ENCODE measurements around the gene LHX4. TPM values are rescaled to one million over a fixed set of nuclear protein-coding genes. Genes with fewer than 3 reads are reported as not detected.

Gene LHX4
- total and polyA plus RNA-seq, 9 of the 15 experiments (the other 6 are each of a cell fraction or from before 2014, with no cell fraction given) = 0.01 to 0.11 (median 0.07) TPM; not detected in 5

DNA sequence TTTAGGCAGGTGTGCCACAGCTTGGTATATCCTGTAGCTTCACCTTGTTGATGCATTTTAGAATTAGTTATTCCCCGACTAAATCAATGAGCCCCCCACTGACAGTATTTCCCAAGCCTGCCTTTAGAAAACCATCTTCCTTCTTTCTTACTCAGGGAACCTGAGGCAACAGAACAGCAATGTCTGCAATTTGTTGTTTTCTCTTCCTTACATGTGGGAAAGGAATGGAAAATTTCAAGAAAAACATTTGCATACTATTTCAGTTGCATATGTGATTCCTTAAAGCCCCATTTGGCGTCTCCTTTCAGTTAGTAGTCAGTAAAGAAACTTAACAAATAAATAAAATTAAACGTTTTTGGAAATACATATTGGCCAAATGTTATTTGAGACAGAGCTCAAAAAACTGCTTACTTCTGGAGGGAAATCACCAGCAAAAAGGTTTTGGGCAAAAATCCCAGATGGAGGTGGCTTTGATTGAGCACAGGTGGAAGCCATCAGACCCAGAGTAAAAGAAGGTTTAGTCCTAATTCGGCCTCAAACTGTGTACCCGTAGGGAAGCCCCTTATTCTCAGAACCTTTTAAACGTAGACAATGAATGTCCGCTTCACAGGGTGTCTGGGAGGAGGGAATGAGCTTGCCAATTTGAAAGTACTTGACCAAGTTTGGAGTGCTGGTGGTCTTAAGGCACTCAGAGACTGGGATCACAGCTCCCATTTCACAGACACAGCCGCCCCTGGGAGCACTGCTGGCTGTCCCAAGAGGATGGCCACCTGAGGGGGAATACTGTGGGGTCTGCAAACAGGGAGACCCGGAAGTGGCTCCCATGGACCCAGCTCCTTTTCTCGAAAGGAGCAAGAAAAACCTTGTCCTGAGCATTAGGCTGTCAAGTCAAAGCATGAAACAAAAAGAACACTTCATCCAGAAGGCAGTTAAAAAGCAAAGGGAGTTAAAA lies 9.4 kb downstream of the LHX4 start:
- no TSS peak for BruUV-seq (replicated peaks)
- no peak overlapping the region for H2AFZ ChIP-seq (ENCODE audit: low read depth, low read length)
- ChIA-PET POLR2A (interaction anchor here (0.7 to 1.3 kb wide), 3 partner anchors 8 to 17 kb away, joined by 3 to 5 read pairs (median 3); no protein-coding TSS in a partner anchor), CTCF (ENCODE audit: low intra/inter-chr PET ratio) (no interaction called here)
- H3K9ac ChIP-seq (ENCODE audit: insufficient read depth in 1 of 2, low read depth in 2 of 2, low read length in 2 of 2) = no peak overlapping the region
- 4% methylated on average over 10 of the region's 10 CpGs for WGBS (ENCODE audit: insufficient coverage, low coverage, missing lambda C conversion rate)
- ATAC-seq = no peak
- no peaks in the 10 kb centered on the region for H3K9me3 ChIP-seq (replicated peaks; ENCODE audit: control insufficient read depth, insufficient read depth, low read depth, low read length)
- no peaks in the 10 kb centered on the region for H3K79me2 ChIP-seq (ENCODE audit: control insufficient read depth, insufficient read depth, low read length)
- no peak for DNase-seq (ENCODE audit: extremely low read depth in 1 of 4, low spot score in 3 of 4)
- in situ Hi-C loops (cut with MboI) = no loop called here
- H3K4me2 ChIP-seq (ENCODE audit: insufficient read depth, low read length) = no peak overlapping the region
- H3K4me1 ChIP-seq (replicated peaks in 1 of 2; ENCODE audit: control insufficient read depth in 2 of 2, insufficient read depth in 2 of 2, low read length in 2 of 2) = peaks cover 0 to 13% of the 10 kb centered on the region in 2 experiments; a peak in 1 of 5 replicates
- H3K27ac ChIP-seq (ENCODE audit: extremely low read depth, low read depth, low read length) = no peak overlapping the region
- no peak overlapping the region for H3K4me3 ChIP-seq
- no peak for FAIRE-seq
- intact Hi-C loops (cut with micrococcal nuclease) = loop anchor here (5.0 kb wide), 1 partner anchor 532 kb away; no protein-coding TSS in a partner anchor
- no peaks in the 10 kb centered on the region for H3K36me3 ChIP-seq (ENCODE audit: control insufficient read depth, insufficient read depth, low read length)
- no peaks in the 10 kb centered on the region for H4K20me1 ChIP-seq (replicated peaks; ENCODE audit: control insufficient read depth, insufficient read depth, low read length)
- H3K27me3 ChIP-seq (ENCODE audit: control insufficient read depth in 2 of 2, insufficient read depth in 2 of 2, low read length in 2 of 2) = peaks cover 53 to 56% of the 10 kb centered on the region in 2 experiments
- no peaks in the 10 kb centered on the region for H3K9me1 ChIP-seq (ENCODE audit: control insufficient read depth, insufficient read depth, low read length)
- TF ChIP-seq CBX8 (IDR thresholded peaks at IDR 0.05; ENCODE audit: borderline replicate concordance, extremely low read depth, low read depth, low read length, poor library complexity, severe bottlenecking) (peak; percentile 95), TCF15 (CRISPR knock-in tag; IDR thresholded peaks at IDR 0.05) (no peak), NRF1 (conservative IDR thresholded peaks at IDR 0.05 in 1 of 2, IDR thresholded peaks at IDR 0.05 in 1 of 2) (no peak), CBX2 (IDR thresholded peaks at IDR 0.05; ENCODE audit: insufficient read depth, low read length, poor library complexity, severe bottlenecking) (peak; percentile 87)

Measured in K562 (cell line).